GM19035 (cell line): Measurements from ENCODE around the gene NBAS.
"Not testable (repeated sequence)": the region's sequence is repeated elsewhere in the genome, so short reads cannot be mapped to it uniquely, and the experiment has no call there.

ENCODE experiments used
- ATAC-seq: cut with Tn5 transposase; IDR thresholded peaks from one replicate; pipeline ENCODE4 v1.9.1; 2021; ENCODE audit not compliant: unreplicated experiment

NBAS gene

GRCh38 chr2:15561574-15562344, 625 bp upstream of the NBAS start:
- ATAC-seq, result peak; percentile 23

GRCh38 chr2:15560140-15560987, 770 bp downstream of the NBAS start:
- ATAC-seq, result peak; percentile 35

GRCh38 chr2:15559379-15560139, 1.6 kb downstream of the NBAS start:
- ATAC-seq, result no peak

GRCh38 chr2:15557887-15558311, 3.2 kb downstream of the NBAS start:
- ATAC-seq, result no peak

- no peak for ATAC-seq
These were observed 4.7 kb downstream of the NBAS start for GRCh38 chr2:15556311-15556930.

GRCh38 chr2:15555760-15556193, 5.4 kb downstream of the NBAS start:
- no peak for ATAC-seq

- no peak for ATAC-seq
These were observed 6.5 kb downstream of the NBAS start for GRCh38 chr2:15554525-15555218.

GRCh38 chr2:15553951-15554350, 7.2 kb downstream of the NBAS start:
- ATAC-seq, result no peak

- ATAC-seq, result no peak
These were observed 7.6 kb downstream of the NBAS start for GRCh38 chr2:15553519-15553918.

- ATAC-seq, result no peak
These were observed 12.2 kb downstream of the NBAS start for GRCh38 chr2:15548974-15549373.

- ATAC-seq, result no peak
These were observed 13.8 kb downstream of the NBAS start for GRCh38 chr2:15547115-15547876.

GRCh38 chr2:15546297-15547098, 14.6 kb downstream of the NBAS start:
- no peak for ATAC-seq

GRCh38 chr2:15544227-15544626, 16.9 kb downstream of the NBAS start:
- no peak for ATAC-seq

GRCh38 chr2:15543541-15543940, 17.6 kb downstream of the NBAS start:
- no peak for ATAC-seq

GRCh38 chr2:15543053-15543452, 18.1 kb downstream of the NBAS start:
- ATAC-seq, result no peak

GRCh38 chr2:15542269-15542668, 18.9 kb downstream of the NBAS start:
- not testable (repeated sequence) for ATAC-seq

GRCh38 chr2:15540523-15540922, 20.6 kb downstream of the NBAS start:
- ATAC-seq, result peak; percentile 30

GRCh38 chr2:15539999-15540398, 21.1 kb downstream of the NBAS start:
- peak; percentile 78 for ATAC-seq

GRCh38 chr2:15538792-15539191, 22.3 kb downstream of the NBAS start:
- ATAC-seq, result no peak
